MV-4-11 (cell line): ENCODE data around the gene DGKB.
A peak's percentile ranks its signal among the peaks of the same experiment; 100 is the strongest.

Experiments
- DNase-seq: peaks from one replicate; lab custom pipeline; 2025; lab: John Stamatoyannopoulos, UW

The DGKB gene

GRCh38 chr7:14859267-14859666 is 43.3 kb downstream of the DGKB start:
- DNase-seq = no peak

- peak; percentile 0 for DNase-seq
Observed at GRCh38 chr7:14858866-14859265, 43.7 kb downstream of the DGKB start.

- DNase-seq = no peak
Observed at GRCh38 chr7:14858410-14858809, 44.1 kb downstream of the DGKB start.

GRCh38 chr7:14855033-14855794 is 47.3 kb downstream of the DGKB start:
- no peak for DNase-seq

- no peak for DNase-seq
Observed at GRCh38 chr7:14854471-14854870, 48.1 kb downstream of the DGKB start.

GRCh38 chr7:14851610-14852009 is 50.9 kb downstream of the DGKB start:
- DNase-seq = no peak

- peak; percentile 6 for DNase-seq
Observed at GRCh38 chr7:14850039-14850438, 52.5 kb downstream of the DGKB start.

GRCh38 chr7:14846405-14846804 is 56.1 kb downstream of the DGKB start:
- no peak for DNase-seq

GRCh38 chr7:14843755-14844154 is 58.8 kb downstream of the DGKB start:
- DNase-seq = no peak

- no peak for DNase-seq
Observed at GRCh38 chr7:14842523-14842922, 60.0 kb downstream of the DGKB start.

- no peak for DNase-seq
Observed at GRCh38 chr7:14841869-14842268, 60.7 kb downstream of the DGKB start.

GRCh38 chr7:14841086-14841485 is 61.5 kb downstream of the DGKB start:
- no peak for DNase-seq

GRCh38 chr7:14839307-14839706 is 63.2 kb downstream of the DGKB start:
- no peak for DNase-seq

- no peak for DNase-seq
Observed at GRCh38 chr7:14837216-14837615, 65.3 kb downstream of the DGKB start.

- DNase-seq = no peak
Observed at GRCh38 chr7:14836571-14837189, 65.9 kb downstream of the DGKB start.

- no peak for DNase-seq
Observed at GRCh38 chr7:14836006-14836405, 66.5 kb downstream of the DGKB start.

GRCh38 chr7:14835384-14835783 is 67.2 kb downstream of the DGKB start:
- no peak for DNase-seq

GRCh38 chr7:14834883-14835282 is 67.7 kb downstream of the DGKB start:
- DNase-seq = no peak

GRCh38 chr7:14834456-14834855 is 68.1 kb downstream of the DGKB start:
- DNase-seq = no peak

- DNase-seq = no peak
Observed at GRCh38 chr7:14833707-14834106, 68.8 kb downstream of the DGKB start.

GRCh38 chr7:14828053-14828452 is 74.5 kb downstream of the DGKB start:
- DNase-seq = no peak

GRCh38 chr7:14826426-14826825 is 76.1 kb downstream of the DGKB start:
- DNase-seq = no peak

- DNase-seq = no peak
Observed at GRCh38 chr7:14825912-14826311, 76.6 kb downstream of the DGKB start.

- DNase-seq = no peak
Observed at GRCh38 chr7:14822481-14822854, 80.1 kb downstream of the DGKB start.
